ENCODE data around the gene DOCK2.
"Not testable (repeated sequence)": the region's sequence is repeated elsewhere in the genome, so short reads cannot be mapped to it uniquely, and the experiment has no call there.

DOCK2 gene

DNA sequence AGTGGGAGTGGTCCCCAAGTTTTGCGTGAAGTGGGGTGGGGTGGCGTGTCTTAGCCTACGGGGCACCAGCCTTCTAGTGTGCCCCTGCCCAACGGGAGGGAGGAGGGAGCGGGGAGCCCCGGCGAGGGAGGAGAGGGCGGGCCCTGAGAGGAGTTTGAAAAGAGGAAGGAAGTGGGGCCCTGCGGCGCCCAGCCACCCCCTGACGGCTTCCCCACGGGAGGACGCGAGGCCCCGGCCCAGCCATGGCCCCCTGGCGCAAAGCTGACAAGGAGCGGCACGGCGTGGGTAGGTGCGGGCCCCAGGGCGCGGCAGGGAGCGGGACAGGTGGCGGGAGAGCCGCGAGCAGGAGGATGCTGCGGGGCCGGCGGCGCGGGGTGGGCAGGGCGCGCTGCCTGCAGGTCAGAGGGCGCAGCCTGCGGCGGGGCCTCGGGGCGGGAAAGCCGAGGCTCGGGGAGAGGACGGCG lies at the start of gene DOCK2:
Gene DOCK2, plus strand, starts transcription at position 191 of the 464 bp plus-strand sequence. Its CDS starts 52 bp downstream, at position 243.
- DNase-seq: peak; percentile 25

DNA sequence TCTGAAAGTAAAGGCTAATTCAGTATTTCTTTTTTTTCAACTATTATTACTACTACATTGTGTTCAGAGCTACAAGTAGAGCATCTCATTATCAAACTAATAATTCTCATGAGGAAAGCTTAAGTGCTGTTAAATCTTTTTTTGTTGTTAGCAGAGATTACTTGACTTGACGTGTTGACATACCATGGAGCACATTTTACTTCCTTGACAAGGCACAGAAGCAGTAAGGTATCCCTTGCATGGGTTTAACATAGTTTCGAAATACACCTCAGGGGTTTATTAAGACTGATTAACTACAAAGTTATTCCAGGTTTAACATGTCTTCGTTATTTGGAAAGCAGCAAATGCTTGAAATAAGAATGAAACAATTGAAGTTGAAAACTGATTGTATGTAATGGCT lies 46.5 kb upstream of the DOCK2 start:
- DNase-seq: no peak

DNA sequence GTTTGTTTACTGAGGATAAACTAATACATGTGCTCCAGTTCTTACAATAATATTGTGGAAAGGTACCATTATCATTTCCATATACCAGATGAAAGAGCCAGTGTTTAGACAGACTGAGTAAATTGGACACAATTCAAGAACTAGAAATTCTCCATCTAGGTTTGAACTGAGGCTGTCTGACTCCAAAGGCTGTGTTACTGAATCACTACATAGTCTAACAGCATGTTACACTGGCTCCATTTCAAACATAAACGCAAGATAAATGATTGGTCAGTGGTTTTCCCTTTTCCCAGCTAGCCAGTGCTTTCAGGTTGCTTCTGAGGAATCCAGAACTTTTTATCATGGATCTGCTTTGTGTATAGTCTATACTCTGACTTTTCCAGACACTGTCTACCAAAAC lies 45.4 kb upstream of the DOCK2 start:
- DNase-seq: no peak

DNA sequence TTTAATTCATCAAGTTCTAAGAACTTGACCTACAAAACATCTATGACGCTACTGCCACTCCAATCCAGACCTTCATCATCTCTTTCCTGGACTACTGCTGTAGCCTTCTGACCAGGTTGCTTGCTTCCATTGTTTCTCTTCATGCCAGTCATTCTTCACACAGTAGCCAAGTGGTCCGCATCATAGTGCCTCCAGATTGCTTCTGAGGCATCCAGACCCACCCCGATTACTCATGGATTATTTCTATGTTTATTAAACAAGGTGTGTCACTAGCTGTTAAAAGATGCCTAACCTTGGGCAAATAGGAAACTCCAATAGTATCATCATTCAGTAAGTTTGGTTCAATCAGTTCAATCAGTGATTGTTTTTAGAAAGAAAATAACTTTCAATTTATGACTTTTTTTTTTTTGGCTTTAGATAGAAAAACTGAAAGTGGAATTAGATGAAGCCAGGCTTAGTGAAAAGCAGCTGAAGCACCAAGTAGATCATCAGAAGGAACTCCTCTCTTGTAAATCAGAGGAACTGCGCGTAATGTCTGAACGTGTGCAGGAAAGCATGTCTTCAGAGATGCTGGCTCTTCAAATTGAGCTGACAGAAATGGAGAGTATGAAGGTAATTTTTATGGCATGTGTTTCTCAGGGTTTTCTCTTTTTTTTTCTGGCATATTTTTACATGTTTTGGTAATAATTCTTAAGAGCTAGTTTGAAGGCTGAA lies 44.0 kb upstream of the DOCK2 start:
- no peak for DNase-seq

DNA sequence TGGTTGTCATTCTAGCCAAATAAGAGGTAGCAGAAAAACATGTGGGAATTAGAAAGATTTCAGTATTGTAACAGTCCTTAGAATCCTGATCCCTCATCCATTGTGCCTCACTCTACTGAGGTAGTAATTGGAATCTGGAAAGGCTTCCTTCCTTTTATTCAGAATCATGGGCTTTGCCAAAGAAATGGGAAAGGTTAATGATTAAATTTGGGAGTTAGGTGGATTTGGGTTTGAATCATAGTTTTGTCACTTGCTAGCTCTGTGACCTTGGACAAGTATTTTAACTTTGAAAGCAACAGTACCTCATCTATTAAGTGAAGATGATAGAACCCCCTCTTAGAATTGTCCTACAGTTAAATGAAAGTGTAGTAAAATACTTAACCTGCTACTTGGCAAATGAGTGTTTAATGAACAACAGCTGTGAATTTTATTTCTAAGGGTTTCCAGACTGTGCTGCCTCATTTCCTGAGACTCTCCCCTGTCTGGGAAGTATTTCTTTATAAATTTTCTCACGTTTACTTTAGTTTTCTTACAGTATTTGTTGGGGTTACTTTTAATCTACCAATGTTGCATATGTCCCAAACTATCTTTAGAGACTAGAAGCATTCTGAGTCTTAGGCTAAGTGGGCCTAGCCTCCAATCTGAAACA lies 41.8 kb upstream of the DOCK2 start:
- no peak for DNase-seq

DNA sequence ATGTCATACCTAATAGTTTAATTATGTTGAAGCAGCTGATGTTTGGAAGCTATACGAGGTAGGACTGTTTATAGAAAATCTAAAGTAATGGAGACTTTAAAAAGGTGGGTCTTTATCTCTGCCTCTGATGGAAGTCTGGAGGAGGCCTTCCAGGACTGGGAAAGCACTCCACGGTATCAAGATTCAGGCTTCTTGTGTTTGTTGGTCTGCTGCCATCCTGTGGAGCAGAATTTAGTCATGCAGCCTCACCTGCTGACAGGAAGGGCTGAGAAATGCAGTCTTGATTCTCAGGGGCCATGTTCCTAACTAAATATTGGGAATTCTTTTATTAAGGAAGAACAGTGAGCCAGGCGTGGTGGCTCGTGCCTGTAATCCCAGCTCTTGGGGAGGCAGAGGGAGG lies 37.6 kb upstream of the DOCK2 start:
- no peak for DNase-seq

DNA sequence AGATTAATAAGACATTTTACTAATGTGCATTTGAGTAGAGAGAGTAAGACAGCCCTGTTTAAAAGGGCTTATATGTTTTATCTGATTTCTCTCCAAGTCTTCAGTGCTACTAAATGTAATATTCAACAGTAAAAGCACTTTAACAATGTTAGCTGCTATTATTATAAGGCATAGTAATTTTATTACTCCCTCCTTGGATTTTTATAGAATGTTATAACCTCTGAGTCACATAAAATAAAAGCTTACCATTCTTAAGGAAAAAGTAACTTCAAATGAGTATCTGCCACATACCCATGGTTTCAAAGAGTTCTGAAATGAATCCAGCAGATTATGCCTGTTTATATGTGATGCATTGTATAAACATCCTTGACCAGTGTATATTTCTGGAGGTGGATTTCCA lies 34.5 kb upstream of the DOCK2 start:
- DNase-seq: no peak

DNA sequence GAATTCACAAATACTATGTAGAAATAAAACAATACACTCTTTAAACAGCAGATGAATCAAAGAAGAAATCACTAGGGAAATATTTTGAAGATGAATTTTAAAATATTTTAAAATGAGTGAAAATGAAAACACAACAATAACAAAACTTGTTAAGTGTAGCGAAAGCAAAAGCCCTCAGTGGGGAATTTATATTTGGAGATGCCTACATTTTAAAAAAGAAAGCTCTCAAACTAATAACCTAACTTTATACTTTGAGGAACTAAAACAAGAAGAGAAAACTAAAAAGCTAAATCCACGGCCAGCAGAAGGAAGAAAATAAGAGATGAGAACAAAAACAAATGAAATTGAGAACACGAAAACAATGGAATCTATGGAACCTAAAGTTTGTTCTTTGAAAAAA lies 30.8 kb upstream of the DOCK2 start:
- DNase-seq: no peak

DNA sequence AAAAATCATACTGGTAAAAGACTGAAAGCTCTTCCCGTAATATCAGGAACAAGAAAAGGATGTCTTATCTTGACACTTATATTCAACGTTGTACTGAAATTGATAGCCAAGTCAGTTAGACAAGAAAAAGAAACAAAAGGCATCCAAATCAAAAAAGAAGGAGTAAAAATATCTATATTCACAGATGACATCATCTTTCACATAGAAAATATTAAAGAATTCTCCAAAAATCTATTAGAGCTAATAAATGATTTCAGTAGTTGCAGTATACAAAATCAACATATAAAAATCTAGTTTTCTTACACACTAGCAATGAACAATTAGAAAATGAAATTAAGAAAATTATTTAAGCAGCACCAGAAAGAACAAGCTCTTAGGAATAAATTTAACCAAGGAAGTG lies 29.2 kb upstream of the DOCK2 start:
- no peak for DNase-seq

DNA sequence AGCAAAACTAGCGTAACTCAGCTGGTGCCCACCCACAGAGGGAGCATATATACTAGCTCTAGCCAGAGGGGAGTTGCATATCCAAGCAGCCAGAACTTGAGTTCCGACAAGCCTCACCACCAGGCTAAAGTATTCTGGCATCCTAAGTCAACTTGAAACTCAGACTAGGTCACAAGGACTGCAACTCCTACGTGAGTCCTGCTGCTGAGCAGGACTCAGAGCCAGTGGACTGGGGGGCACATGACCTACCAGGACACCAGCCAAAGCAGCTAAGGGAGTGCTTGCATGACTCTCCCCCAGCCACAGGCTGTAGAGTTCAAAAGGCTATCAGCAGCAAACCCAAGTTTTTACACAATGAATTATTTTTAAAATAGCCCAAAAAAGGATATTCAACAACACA lies 27.4 kb upstream of the DOCK2 start:
- DNase-seq: no peak

DNA sequence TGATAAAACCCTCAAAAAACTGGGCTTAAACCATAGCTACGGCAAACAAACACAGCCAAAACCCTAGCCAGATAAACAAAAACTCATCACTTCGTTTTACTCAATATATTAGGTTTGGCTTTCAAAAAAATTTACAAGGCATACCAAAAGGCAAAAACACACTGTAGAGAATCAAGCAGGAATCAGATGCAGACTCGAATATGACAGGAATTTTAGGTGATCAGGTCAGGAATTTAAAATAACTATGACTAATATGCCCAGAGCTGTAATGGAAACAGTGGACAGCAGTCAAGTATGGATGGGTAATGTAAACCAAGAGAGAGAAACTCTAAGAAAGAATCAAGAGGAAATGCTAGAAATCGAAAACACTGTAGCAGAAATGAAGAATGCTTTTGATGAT lies 26.5 kb upstream of the DOCK2 start:
- no peak for DNase-seq

DNA sequence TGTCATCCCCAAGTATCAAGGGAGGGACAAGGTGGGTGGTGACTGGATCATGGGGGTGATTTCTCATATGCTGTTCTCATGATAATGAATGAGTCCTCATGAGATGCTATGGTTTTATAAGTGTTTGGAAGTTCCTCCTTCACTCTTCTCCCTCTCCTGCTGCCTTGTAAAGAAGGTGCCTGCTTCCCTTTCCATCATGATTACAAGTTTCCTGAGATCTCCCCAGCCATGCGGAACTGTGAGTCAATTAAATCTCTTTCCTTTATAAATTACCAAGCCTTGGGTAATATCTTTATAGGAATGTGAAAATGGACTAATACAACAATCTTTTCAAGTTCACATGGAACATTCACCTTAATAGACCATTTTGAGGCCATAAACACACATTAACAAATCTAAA lies 21.5 kb upstream of the DOCK2 start:
- no peak for DNase-seq

DNA sequence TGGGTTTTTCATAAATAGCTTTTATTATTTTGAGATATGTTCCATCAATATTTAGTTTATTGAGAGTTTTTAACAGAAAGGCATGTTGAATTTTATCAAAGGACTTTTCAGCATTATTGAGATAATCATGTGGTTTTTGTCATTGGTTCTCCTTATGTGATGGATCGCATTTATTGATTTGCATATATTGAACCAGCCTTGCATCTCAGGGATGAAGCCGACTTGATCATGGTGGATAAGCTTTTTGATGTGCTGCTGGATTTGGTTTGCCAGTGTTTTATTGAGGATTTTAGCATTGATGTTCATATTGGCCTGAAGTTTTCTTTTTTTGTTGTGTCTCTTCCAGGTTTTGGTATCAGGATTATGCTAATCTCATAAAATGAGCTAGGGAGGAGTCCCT lies 12.8 kb upstream of the DOCK2 start:
- not testable (repeated sequence) for DNase-seq

DNA sequence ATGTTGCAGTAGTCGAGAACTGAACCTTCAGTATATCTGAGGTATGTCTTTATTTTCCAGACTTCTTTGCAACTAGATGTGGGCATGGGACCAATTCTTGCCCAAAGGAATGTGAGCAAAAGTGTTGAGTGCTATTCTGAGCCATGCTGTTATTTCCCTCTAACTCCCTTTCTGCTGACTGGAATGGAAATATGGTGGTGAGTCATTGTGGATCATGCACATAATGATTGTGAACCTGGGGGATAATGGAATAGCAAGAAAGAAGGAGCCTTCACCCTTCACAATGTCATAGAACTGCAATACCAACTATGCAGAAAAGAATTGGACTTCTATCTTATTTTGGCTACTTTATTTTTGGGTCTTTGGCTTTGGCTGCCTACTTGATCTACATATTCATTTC lies 10.3 kb upstream of the DOCK2 start:
- DNase-seq: no peak

DNA sequence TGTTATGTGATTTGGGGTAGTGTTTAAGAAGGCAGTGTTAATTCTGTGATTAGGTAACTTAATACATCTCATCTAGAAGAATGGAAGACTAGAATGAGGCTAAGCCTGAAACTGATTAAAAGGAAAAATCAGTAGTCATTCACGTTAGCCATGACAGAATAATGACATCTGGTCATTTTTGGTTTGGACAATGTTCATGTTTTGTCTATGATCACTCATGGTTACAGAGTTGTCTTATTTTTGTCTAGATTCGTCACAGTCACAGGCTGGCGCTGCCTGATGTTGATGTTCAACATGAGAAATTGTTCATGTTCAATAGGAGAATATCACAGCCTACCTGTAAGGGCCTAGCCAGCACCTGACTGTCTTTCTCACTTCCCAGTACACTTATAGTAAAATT lies 9.5 kb upstream of the DOCK2 start:
- DNase-seq: no peak

DNA sequence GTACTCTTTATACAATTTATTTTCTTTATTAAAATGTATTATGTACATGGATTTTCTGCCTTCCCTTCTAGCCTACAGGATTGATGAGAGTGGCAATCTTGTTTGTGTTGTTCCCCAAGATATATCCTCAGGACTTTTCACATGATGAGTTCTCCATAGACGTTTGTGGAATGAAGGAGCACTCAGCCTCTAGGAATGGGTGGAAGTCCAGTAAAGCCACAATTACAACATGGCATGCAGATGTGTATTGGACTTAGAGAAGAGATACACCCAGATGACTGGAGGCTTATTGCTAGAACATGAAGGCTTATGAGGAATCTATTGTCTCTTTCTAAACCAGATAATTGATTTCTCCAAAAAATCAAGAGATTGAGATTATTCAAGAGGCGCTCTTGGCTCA lies 8.2 kb upstream of the DOCK2 start:
- DNase-seq: no peak

DNA sequence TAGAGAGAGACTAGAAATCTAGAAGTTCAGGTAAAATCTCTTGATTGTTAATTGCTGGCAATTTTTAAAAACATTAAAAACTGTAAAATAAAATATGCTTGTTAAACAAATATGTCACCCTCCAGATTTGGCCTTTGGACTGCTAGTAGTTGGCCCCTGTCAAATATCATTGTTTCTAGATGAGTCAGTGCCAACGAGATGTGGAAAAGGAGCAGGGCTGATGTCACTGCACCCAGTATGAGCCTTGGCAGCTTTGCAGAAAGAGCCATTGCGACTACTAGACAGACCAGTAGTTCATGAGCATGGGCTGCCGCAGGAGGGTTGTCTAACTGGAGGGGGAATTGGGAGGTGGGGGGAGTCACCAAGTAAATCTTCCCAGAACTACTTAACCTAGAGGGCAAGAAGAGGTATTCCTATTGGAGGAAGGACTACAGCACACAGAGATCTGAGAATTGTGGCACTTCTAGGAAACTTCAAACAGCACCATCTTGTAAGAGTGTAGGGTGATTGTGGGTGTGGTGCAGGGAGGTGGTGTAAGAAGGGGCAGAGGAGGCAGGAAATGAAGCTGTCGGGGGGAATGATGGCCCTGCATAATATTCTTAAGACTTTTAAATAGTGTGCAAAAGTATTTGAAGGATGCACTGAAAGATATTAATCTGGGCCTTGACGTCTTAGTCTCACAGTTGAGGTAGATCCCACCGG lies 7.1 kb upstream of the DOCK2 start:
- DNase-seq: no peak

DNA sequence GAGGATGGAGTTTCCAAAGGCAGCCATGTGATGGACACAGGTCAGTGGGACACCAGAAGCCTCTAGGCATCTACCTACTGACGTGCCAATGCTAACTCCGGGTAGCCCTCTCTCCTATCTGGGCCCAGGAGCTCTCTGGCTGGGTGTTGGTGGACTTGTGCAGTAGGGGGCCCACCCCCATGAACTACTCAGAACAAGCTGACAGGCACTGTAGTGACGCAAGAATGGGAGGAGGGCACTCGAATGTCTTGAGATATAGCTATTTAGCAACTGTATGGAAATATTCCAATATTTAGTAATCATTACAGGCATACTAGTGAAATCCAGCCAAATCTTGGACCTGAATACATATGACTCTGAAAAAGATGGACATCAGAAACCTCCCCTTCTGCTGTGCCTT lies 5.7 kb upstream of the DOCK2 start:
- no peak for DNase-seq

DNA sequence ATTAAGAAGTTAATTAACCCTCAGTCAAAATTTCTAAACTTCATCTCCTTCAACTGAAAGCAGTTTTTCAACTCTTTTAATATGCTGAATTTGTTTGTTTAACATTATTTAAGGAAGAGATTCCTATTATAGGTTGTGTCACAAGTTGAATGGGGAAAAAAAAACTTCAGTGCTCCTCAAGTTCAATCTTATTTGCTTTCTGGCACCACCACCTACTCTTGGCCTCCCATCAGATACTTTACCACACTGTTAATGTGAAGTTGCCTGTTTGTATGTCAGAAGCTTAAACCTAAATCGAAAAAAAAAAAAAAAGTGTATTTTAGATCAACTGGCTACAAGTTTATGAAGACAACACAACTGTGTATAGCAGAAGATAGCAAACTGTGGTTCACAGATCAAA lies 4.1 kb upstream of the DOCK2 start:
- no peak for DNase-seq

DNA sequence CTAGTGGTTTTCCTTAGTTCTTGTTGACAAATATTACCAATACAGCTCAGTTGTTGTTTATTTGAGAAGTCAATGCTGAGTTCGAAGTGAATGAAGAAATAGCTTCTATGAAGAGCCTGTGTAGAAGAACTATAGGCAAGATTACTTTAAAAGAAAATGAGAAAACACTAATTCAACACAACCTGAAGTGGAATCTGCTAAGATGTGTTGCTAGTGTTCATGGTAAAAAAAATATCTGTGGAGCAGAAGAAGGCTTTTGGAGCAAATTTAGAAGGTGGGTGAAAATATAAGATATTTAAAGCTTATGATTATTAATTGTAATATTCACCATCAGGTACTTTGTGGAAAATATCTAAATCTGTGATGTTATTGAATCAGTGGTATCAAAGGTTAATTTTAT lies 2.5 kb upstream of the DOCK2 start:
- DNase-seq: no peak

DNA sequence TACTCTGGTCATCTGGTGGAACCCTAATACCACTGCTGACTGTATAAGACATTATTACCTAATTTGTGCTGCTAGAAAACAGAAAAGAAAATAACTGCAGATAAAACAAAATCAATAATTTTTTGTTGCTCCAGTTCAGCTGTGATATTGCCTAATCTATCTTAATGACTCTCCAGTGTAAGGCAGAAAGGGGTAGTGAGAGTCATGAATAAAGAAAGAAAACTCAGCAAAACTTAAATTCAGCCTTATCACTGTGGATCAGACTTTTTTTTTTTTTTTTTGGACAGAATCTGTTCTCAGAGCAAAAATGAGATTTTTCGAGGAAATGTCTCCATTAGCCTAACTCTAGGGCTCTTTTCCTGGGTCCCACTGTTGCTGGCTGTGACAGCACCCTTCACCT lies 1.1 kb upstream of the DOCK2 start:
- no peak for DNase-seq

DNA sequence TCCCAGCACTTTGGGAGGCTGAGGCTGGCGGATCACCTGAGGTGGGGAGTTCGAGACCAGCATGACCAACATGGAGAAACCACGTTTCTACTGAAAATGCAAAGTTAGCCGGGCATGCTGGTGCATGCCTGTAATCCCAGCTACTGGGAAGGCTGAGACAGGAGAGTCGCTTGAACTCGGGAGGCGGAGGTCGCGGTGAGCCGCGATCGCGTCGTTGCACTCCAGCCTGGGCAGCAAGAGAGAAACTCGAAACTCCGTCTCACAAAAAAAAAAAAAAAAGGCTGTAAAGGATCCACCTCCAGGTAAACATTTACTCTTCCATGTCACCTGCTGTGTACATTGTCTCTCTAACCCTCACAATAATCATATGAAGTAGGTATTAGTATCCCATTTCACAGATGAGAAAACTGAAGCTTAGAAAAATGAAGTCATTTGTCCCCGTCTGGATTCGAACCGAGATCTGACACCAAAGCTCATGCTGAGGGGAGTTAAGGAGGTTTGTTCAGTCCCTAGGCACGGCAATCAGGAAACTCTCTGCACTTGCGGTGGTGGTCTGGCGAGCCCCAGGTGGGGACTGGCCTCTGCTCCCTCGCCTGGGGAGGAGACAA lies 494 bp upstream of the DOCK2 start:
- no peak for DNase-seq

DNA sequence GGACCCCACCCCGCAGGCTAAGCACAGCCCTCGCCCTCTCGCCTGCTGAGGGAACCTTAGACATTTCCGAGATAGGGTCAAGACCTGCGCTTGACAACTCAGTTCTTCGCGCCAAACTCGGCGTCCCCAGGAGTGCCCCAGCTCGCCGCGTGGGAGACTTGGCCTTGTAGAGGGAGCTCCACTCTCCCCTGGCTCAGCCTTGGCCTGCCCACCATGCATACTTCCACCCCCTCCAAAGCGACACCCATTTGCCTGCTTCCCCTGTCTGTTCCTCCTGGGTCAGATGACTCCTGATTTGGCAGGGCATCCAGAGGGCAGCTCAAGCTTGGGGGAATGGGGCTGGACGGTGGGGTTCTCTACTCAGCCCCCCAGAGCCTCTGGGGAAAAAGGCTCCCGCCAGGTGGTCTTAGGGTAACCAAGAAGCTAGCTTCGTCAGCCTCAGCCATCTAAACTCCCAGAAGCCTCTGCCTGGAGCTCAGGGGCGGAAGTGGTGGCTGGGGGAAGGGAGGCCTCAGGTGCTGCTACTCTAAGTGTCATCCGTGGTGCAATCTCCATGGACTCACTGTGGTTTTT lies 560 bp downstream of the DOCK2 start:
- no peak for DNase-seq
